Neuron (in vitro differentiated cells): ENCODE data around the gene GRIA3.

ENCODE experiments used
- H2AFZ ChIP-seq: one replicate; pipeline ENCODE4 v1.6.1; 2013; ENCODE audit warnings: low read depth, mild to moderate bottlenecking, inconsistent platforms, low read length, moderate library complexity
- H3K27me3 ChIP-seq: one replicate; pipeline ENCODE4 v1.6.1; 2013; ENCODE audit warnings: low read length; ENCODE audit not compliant: insufficient read depth
- H3K36me3 ChIP-seq: one replicate; pipeline ENCODE4 v1.6.1; 2013; ENCODE audit warnings: low read length; ENCODE audit not compliant: insufficient read depth
- H3K4me1 ChIP-seq: one replicate; pipeline ENCODE4 v1.6.1; 2013; ENCODE audit warnings: low read length; ENCODE audit not compliant: insufficient read depth
- H3K4me3 ChIP-seq: 2 replicates; pipeline ENCODE4 v1.5.1; 2013; ENCODE audit warnings: mild to moderate bottlenecking, low read length, moderate library complexity
- H3K9me3 ChIP-seq: one replicate; pipeline ENCODE4 v1.6.1; 2013; ENCODE audit warnings: low read length

GRIA3 gene

GRCh38 chrX:123468481-123468880 is 284.4 kb downstream of the GRIA3 start:
- no peaks in the 10 kb centered on the region for H3K27me3 ChIP-seq
- H2AFZ ChIP-seq: no peak overlapping the region
- no peak overlapping the region for H3K4me3 ChIP-seq
- H3K9me3 ChIP-seq: no peaks in the 10 kb centered on the region
- H3K4me1 ChIP-seq: no peaks in the 10 kb centered on the region
- H3K36me3 ChIP-seq: no peaks in the 10 kb centered on the region

DNA sequence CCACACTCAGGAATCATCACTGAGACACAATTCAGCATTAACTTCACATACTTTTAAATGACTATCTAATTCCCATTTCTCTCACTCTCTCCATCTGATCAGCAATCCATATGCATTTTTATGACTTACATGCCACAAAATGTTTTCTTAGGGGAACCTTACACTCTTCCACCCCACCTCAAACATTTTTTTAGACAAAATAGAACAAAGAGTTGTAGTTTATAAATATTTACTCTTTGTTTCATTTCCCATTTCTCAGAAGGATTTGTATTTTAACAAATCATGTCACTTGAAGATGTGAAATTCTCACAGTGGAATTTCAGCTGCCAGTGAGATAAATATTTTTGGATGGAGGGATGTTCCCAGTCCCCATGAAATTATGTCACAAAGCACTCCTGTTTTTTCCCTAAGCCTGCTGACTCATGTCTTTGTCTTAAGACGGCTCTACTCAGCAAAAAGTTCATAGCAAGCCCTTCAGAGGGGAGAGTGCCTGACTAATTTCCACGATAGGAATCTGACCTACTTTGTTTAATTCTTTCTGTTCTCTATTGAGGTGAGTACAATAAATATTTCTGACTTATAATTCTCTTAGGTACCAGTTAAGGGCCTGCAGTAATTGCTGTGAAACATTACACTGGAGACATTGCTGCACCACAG is 291.1 kb downstream of the GRIA3 start:
- H2AFZ ChIP-seq: no peak overlapping the region
- H3K9me3 ChIP-seq: no peaks in the 10 kb centered on the region
- H3K27me3 ChIP-seq: no peaks in the 10 kb centered on the region
- H3K4me1 ChIP-seq: no peaks in the 10 kb centered on the region
- H3K4me3 ChIP-seq: no peak overlapping the region
- H3K36me3 ChIP-seq: no peaks in the 10 kb centered on the region

DNA sequence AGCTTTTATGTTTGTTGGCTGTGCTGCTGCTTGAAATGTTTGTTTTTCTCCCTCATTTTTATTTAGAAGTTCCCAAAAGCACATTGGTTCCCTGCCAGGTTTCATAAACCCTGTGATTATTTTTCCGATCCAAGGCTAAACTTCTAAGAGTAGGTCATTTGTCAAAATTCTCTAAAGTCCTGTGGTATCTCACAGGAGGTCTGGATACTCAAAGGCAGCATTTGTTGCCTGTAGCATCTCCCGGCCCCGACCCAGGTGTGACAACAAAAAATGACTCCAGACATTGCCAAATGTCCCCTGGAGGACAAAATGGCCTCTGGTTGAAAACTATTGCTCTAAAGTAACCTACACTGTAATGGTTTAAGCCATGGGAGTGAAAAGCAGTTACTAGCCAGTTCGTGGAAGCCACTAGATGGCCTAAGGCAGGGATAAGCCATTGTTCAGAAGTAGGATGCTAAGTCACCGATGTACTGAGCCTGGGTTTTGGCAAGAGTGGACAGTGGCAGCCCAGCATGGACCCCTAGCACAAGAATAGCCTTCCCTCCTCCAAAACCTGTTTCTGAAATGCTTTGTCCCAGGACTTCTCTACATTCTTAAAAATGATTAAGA is 292.6 kb downstream of the GRIA3 start:
- no peaks in the 10 kb centered on the region for H3K4me1 ChIP-seq
- no peak overlapping the region for H2AFZ ChIP-seq
- H3K27me3 ChIP-seq: no peaks in the 10 kb centered on the region
- no peaks in the 10 kb centered on the region for H3K36me3 ChIP-seq
- no peak overlapping the region for H3K4me3 ChIP-seq
- H3K9me3 ChIP-seq: no peaks in the 10 kb centered on the region

- no peaks in the 10 kb centered on the region for H3K36me3 ChIP-seq
- no peak overlapping the region for H3K4me3 ChIP-seq
- H3K27me3 ChIP-seq: no peaks in the 10 kb centered on the region
- H3K4me1 ChIP-seq: no peaks in the 10 kb centered on the region
- no peaks in the 10 kb centered on the region for H3K9me3 ChIP-seq
- H2AFZ ChIP-seq: no peak overlapping the region
Observed at GRCh38 chrX:123477673-123478072, 293.6 kb downstream of the GRIA3 start.

- Histone ChIP-seq H3K9me3 (no peaks in the 10 kb centered on the region), H3K4me1 (no peaks in the 10 kb centered on the region), H3K4me3 (no peak overlapping the region), H3K36me3 (no peaks in the 10 kb centered on the region), H2AFZ (no peak overlapping the region), H3K27me3 (no peaks in the 10 kb centered on the region)
Observed at GRCh38 chrX:123481913-123482851, 298.1 kb downstream of the GRIA3 start.

DNA sequence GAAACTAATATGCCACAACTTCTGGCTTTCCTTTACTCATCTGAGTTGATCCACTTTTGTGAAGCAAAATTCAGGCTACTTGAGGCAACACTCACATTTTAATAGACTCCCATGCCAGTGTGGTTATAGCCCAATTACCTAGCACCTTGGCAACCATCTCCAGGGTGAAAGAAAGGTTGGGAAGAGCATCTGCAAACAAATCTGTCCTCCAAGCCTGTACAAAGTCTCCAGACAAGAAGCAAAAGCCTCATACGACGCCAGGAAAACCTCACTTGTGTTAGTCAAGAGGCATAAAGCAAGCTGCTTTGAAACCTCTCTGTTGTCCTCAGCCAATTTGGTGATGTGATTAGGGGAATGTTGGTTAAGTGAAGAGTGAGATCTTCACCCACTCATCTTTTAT is 302.2 kb downstream of the GRIA3 start:
- no peaks in the 10 kb centered on the region for H3K36me3 ChIP-seq
- H2AFZ ChIP-seq: no peak overlapping the region
- H3K9me3 ChIP-seq: no peaks in the 10 kb centered on the region
- H3K4me3 ChIP-seq: no peak overlapping the region
- H3K27me3 ChIP-seq: no peaks in the 10 kb centered on the region
- no peaks in the 10 kb centered on the region for H3K4me1 ChIP-seq

DNA sequence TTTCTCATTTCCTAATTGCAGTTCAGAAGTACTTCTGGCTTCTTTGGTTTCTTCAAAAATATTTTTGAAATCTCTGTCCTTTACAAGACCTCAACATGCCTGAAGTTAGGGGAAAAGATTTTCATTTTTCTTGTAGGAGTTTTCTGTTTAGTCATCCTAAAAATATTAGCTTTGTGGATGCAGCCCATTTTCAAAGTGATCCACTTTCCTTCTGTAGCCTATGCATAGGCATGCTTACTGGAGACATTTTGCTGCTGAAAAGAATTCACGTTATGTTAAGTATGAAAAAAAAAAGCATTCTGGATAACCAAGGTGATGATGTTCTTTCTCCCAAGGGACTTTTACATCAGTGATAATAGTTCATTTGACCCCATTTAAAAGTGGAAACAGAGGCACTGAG is 303.2 kb downstream of the GRIA3 start:
- Histone ChIP-seq H3K36me3 (no peaks in the 10 kb centered on the region), H3K27me3 (no peaks in the 10 kb centered on the region), H3K4me1 (no peaks in the 10 kb centered on the region), H3K4me3 (no peak overlapping the region), H2AFZ (no peak overlapping the region), H3K9me3 (no peaks in the 10 kb centered on the region)

DNA sequence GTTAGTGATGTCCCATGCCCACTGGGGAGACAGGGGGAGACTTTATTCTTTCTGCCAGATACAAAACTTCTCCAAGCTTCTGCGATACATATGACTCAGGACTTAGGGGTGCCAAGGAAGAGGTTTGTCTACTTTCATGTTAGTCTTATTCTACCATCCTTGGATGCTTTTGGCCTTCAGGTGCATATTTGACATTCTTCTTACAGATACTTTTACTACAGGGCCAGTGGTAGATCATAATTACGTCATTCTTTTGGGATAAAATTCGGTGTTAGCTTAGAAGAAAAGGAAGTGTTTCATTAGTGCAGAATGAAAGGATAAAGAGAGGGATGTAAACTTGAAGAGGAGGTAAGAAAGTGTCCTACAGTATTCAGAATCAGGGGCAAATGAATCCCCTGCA is 303.6 kb downstream of the GRIA3 start:
- no peaks in the 10 kb centered on the region for H3K27me3 ChIP-seq

DNA sequence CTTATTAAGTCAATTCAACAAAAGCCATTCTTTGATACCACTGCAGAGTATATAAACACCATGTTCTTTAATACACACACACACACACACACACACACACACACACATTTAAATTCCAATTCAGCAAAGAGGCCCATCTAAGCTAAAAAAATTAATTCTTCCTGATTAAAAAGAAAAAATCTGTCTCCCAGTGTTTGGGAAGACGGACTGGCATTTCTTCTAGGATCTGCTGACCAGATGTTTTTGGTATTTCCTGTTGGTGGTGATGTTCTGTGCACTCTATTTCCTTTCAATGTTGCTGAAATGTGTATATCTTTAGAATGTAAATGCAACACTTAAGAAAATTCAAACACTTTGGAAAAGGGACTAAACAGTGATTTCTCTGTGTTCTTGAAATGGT is 304.9 kb downstream of the GRIA3 start:
- H3K4me3 ChIP-seq: no peak overlapping the region
- no peaks in the 10 kb centered on the region for H3K9me3 ChIP-seq
- H3K36me3 ChIP-seq: no peaks in the 10 kb centered on the region
- no peaks in the 10 kb centered on the region for H3K27me3 ChIP-seq
- no peak overlapping the region for H2AFZ ChIP-seq
- H3K4me1 ChIP-seq: no peaks in the 10 kb centered on the region

More for the DNA sequence above, 303.6 kb downstream of the GRIA3 start:
- Histone ChIP-seq H3K36me3 (no peaks in the 10 kb centered on the region), H2AFZ (no peak overlapping the region), H3K4me3 (no peak overlapping the region), H3K4me1 (no peaks in the 10 kb centered on the region), H3K9me3 (no peaks in the 10 kb centered on the region)

GRCh38 chrX:123493857-123494256 is 309.8 kb downstream of the GRIA3 start:
- H3K4me1 ChIP-seq: no peaks in the 10 kb centered on the region
- H3K36me3 ChIP-seq: no peaks in the 10 kb centered on the region
- no peaks in the 10 kb centered on the region for H3K27me3 ChIP-seq
- no peak overlapping the region for H3K4me3 ChIP-seq
- H3K9me3 ChIP-seq: no peaks in the 10 kb centered on the region
- H2AFZ ChIP-seq: no peak overlapping the region

DNA sequence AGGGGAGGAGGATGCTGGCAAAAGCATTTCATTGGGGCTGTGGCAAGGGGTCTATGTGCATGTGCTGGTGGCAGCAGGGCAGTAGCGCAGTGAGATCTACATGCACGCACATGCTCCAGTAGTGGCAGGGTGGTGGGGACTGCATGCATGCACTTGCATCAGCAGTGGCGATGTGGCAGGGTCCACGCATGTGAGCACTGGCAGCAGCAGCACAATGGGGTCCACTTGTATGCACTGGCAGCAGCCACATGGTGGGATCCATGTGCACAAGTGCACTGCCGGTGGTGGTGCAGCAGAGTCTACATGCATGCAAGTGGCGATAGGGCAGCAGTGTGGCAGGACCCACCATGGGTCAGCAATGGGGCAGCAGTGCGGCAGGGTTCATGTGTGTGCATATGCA is 315.7 kb downstream of the GRIA3 start:
- H3K4me1 ChIP-seq: no peaks in the 10 kb centered on the region
- no peak overlapping the region for H2AFZ ChIP-seq
- H3K4me3 ChIP-seq: no peak overlapping the region
- no peaks in the 10 kb centered on the region for H3K27me3 ChIP-seq
- no peaks in the 10 kb centered on the region for H3K9me3 ChIP-seq
- H3K36me3 ChIP-seq: no peaks in the 10 kb centered on the region

DNA sequence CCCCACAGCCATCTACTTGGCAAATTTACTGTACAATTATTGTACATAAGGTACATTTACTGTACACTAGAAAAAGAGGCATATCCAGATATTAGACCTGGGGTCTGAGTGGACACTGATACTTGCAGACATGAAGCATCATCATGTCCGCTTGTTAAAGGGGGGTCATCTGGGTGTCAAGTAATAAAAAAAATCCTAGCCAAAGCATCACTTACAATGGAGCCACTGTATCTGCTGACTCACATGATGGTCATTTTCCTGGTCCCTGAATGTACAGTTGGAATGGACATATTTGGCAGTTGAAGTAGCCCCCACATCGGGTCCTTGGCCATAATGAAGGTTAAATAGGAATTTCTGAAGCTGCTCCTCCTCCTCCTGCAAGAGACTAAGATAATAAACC is 320.0 kb downstream of the GRIA3 start:
- no peaks in the 10 kb centered on the region for H3K27me3 ChIP-seq
- no peaks in the 10 kb centered on the region for H3K36me3 ChIP-seq
- no peaks in the 10 kb centered on the region for H3K9me3 ChIP-seq
- H2AFZ ChIP-seq: no peak overlapping the region
- H3K4me1 ChIP-seq: no peaks in the 10 kb centered on the region
- H3K4me3 ChIP-seq: no peak overlapping the region

- Histone ChIP-seq H3K4me1 (no peaks in the 10 kb centered on the region), H3K36me3 (no peaks in the 10 kb centered on the region), H3K9me3 (no peaks in the 10 kb centered on the region), H2AFZ (no peak overlapping the region), H3K27me3 (no peaks in the 10 kb centered on the region), H3K4me3 (no peak overlapping the region)
Observed at GRCh38 chrX:123504630-123505270, 320.7 kb downstream of the GRIA3 start.
